HepG2 (cell line): Measurements from ENCODE around the gene PRELP. TPM values are rescaled to one million over a fixed set of nuclear protein-coding genes. Genes with fewer than 3 reads are reported as not detected.

Source experiments
- ATAC-seq: fragments of 200-7000 bp; cut with Tn5 transposase; 3 replicates; pipeline ENCODE4 v1.9.1; 2020; ENCODE audit warnings: mild to moderate bottlenecking, moderate library complexity
- BruUV-seq: library from RNA; stranded (reverse); fragments of 400-500 nt; replicated peaks from 2 replicates; lab custom pipeline; 2021; lab: Mats Ljungman, UMichigan
- CTCF ChIA-PET: fragments of 300-600 bp; formaldehyde crosslinking; extraction: SDS; loops from one replicate; lab custom pipeline; 2021; ENCODE audit warnings: low total read pairs, inconsistent platforms, low intra/inter-chr PET ratio; lab: Yijun Ruan, JAX
- POLR2A ChIA-PET: fragments of 350-600 bp; sonication (Branson Sonifier 250); formaldehyde crosslinking; loops from one replicate; lab custom pipeline; 2020; ENCODE audit warnings: antibody characterized with exemption, inconsistent platforms; lab: Yijun Ruan, JAX
- DNase-seq: peaks from one replicate; pipeline ENCODE4 v3.0.0-alpha.2; 2015; ENCODE audit warnings: low spot score
- FAIRE-seq: peaks from 3 replicates; lab custom pipeline; 2011; peaks lifted over from hg19 to GRCh38; lab: Jason Lieb, UNC
- H2AFZ ChIP-seq: one replicate; pipeline ENCODE4 v1.6.1; 2011; ENCODE audit warnings: low read length, inconsistent platforms
- H3K27ac ChIP-seq: fragments of 300-600 bp; 3 replicates; pipeline ENCODE4 v1.8.0; 2011; ENCODE audit warnings: mixed run types, mild to moderate bottlenecking, mixed read lengths, low read length, inconsistent platforms; ENCODE audit not compliant: insufficient read depth; ENCODE audit errors: extremely low read length
- H3K27me3 ChIP-seq, 2 experiments: fragments of 200-600 bp in 1 of 2; 2 replicates in 1 of 2; 3 replicates in 1 of 2; pipeline versions ENCODE4 v1.6.0 to v1.8.0; 2011; ENCODE audit warnings: low read length in 2 of 2, mild to moderate bottlenecking in 2 of 2, moderate library complexity in 2 of 2, inconsistent platforms in 1 of 2; ENCODE audit not compliant: insufficient read depth in 2 of 2, control insufficient read depth in 1 of 2
- H3K36me3 ChIP-seq, 2 experiments: fragments of 200-600 bp in 1 of 2; replicated peaks in 1 of 2; 2 replicates in 1 of 2; 3 replicates in 1 of 2; pipeline versions ENCODE4 v1.5.1 to v1.8.0; 2011; ENCODE audit warnings: low read length in 2 of 2, inconsistent platforms in 1 of 2; ENCODE audit not compliant: insufficient read depth in 2 of 2, control insufficient read depth in 1 of 2
- H3K4me1 ChIP-seq: 2 replicates; pipeline ENCODE4 v1.5.1; 2012; ENCODE audit warnings: low read length, inconsistent platforms; ENCODE audit not compliant: insufficient read depth
- H3K4me2 ChIP-seq: 2 replicates; pipeline ENCODE4 v1.6.0; 2011; ENCODE audit warnings: low read depth, low read length, inconsistent platforms
- H3K4me3 ChIP-seq, 3 experiments: fragments of 200-600 bp in 1 of 3; sonication (generic), shearing (Covaris generic) in 1 of 3; replicated peaks in 1 of 3; 2 replicates each; pipeline ENCODE4 v1.5.1; 2011 to 2016; ENCODE audit warnings: low read length in 3 of 3, inconsistent platforms in 2 of 3, low read depth in 2 of 3, mild to moderate bottlenecking in 2 of 3, control low read depth in 1 of 3, mixed read lengths in 1 of 3; ENCODE audit not compliant: insufficient read depth in 1 of 3
- H3K79me2 ChIP-seq: one replicate; pipeline ENCODE4 v1.6.1; 2011; ENCODE audit warnings: low read length, inconsistent platforms; ENCODE audit not compliant: insufficient read depth
- H3K9ac ChIP-seq: 2 replicates; pipeline ENCODE4 v1.6.0; 2011; ENCODE audit warnings: mild to moderate bottlenecking, low read depth, low read length, inconsistent platforms; ENCODE audit not compliant: insufficient read depth
- H3K9me3 ChIP-seq: 2 replicates; pipeline ENCODE4 v1.5.1; 2012; ENCODE audit warnings: mild to moderate bottlenecking, low read length
- H4K20me1 ChIP-seq: 2 replicates; pipeline ENCODE4 v1.6.0; 2011; ENCODE audit warnings: inconsistent platforms, mild to moderate bottlenecking, low read length, moderate library complexity; ENCODE audit not compliant: insufficient read depth
- CBX2 ChIP-seq, 2 experiments: fragments of 200-600 bp in 1 of 2; sonication (generic); formaldehyde crosslinking in 1 of 2; IDR thresholded peaks; 2 replicates each; pipeline versions ENCODE4 v1.7.0 to v1.8.1; 2018 to 2022; ENCODE audit warnings: low read depth in 2 of 2, low read length in 1 of 2, mild to moderate bottlenecking in 1 of 2, missing genetic modification reagents in 1 of 2
- CC2D1A ChIP-seq: sonication (generic); formaldehyde crosslinking; IDR thresholded peaks from 2 replicates; pipeline ENCODE4 v1.8.1; 2023; ENCODE audit warnings: mild to moderate bottlenecking, missing genetic modification reagents
- GFI1 ChIP-seq: sonication (generic); formaldehyde crosslinking; IDR thresholded peaks from 2 replicates; pipeline ENCODE4 v1.5.0; 2020; ENCODE audit warnings: missing genetic modification reagents, mild to moderate bottlenecking, borderline replicate concordance
- MIER3 ChIP-seq: IDR thresholded peaks from 2 replicates; pipeline ENCODE4 v1.6.1; 2016; ENCODE audit warnings: missing compliant biosample characterization, borderline replicate concordance
- MYNN ChIP-seq: sonication (generic); formaldehyde crosslinking; IDR thresholded peaks from 2 replicates; pipeline ENCODE4 v1.4.0; 2020; ENCODE audit warnings: mild to moderate bottlenecking, low read depth, missing genetic modification reagents
- NFYC ChIP-seq: IDR thresholded peaks from 2 replicates; pipeline ENCODE4 v1.6.1; 2016; ENCODE audit warnings: missing genetic modification reagents, missing compliant biosample characterization
- STAT5B ChIP-seq: sonication (generic); formaldehyde crosslinking; IDR thresholded peaks from 2 replicates; pipeline ENCODE4 v1.4.0; 2020; ENCODE audit warnings: missing genetic modification reagents
- ZC3H13 ChIP-seq: sonication (generic); formaldehyde crosslinking; IDR thresholded peaks from 2 replicates; pipeline ENCODE4 v1.8.1; 2023; ENCODE audit warnings: mild to moderate bottlenecking, missing genetic modification reagents, moderate library complexity
- ZMAT3 ChIP-seq: sonication (generic); formaldehyde crosslinking; conservative IDR thresholded peaks from 2 replicates; pipeline ENCODE4 v1.7.0; 2021; ENCODE audit warnings: missing genetic modification reagents
- ZNF569 ChIP-seq: sonication (generic); formaldehyde crosslinking; IDR thresholded peaks from 2 replicates; pipeline ENCODE4 v1.5.0; 2020; ENCODE audit warnings: mild to moderate bottlenecking, missing genetic modification reagents, moderate library complexity, borderline replicate concordance
- WGBS: methylation state at CpG from one replicate; pipeline ENCODE4 v1.1.6; 2017; ENCODE audit warnings: low lambda C conversion rate; 5-methylcytosine and 5-hydroxymethylcytosine counted together
- in situ Hi-C: cut with HindIII; loops from 2 replicates; pipeline ENCODE4 v1.10.0; 2017; ENCODE audit warnings: low pct_unique_long_range_greater_than_20kb; ENCODE audit not compliant: extremely low pct_ligation_motif_present
- intact Hi-C: fragments of 100-400 bp; cut with micrococcal nuclease; formaldehyde crosslinking; loops from one replicate; pipeline ENCODE4 v1.10.0; 2022; ENCODE audit not compliant: unreplicated experiment
- polyA plus RNA-seq, 8 experiments: library from polyadenylated mRNA; depleted of rRNA in 3 of 8; stranded (reverse) in 7 of 8; unstranded in 1 of 8; fragments of >200 nt; fragmentation: Illumina TruSeq in 4 of 8; extraction: Trizol in 4 of 8; gene quantifications; 2 replicates each; pipeline versions ENCODE4 v1.2.1 to v1.2.3, GENCODE V29; 2011 to 2016; ENCODE audit warnings: low read depth in 4 of 8, missing spikeins in 1 of 8, mixed read lengths in 1 of 8; ENCODE audit not compliant: insufficient read depth in 1 of 8
- total RNA-seq, 5 experiments: library from RNA; depleted of rRNA; stranded (reverse); fragments of >200 nt; fragmentation: Illumina TruSeq; extraction: Trizol; gene quantifications; 2 replicates each; pipeline ENCODE4 v1.2.3, GENCODE V29; 2016; ENCODE audit warnings: low read depth in 1 of 5
- TF ChIP-seq, protein P1 (sequence below): sonication (generic); formaldehyde crosslinking; IDR thresholded peaks from 2 replicates; pipeline ENCODE4 v1.9.0; 2022; ENCODE audit warnings: low read depth, missing genetic modification reagents
- TF ChIP-seq, protein P2 (sequence below): sonication (generic); formaldehyde crosslinking; IDR thresholded peaks from 2 replicates; pipeline ENCODE4 v1.8.1; 2023; ENCODE audit warnings: missing genetic modification reagents, mild to moderate bottlenecking, borderline replicate concordance
- TF ChIP-seq, protein P3 (sequence below): sonication (generic); formaldehyde crosslinking; IDR thresholded peaks from 2 replicates; pipeline ENCODE4 v1.4.0; 2020; ENCODE audit warnings: missing genetic modification reagents
- TF ChIP-seq, protein P4 (sequence below): sonication (generic); formaldehyde crosslinking; IDR thresholded peaks from 2 replicates; pipeline ENCODE4 v1.8.0; 2022; ENCODE audit warnings: mild to moderate bottlenecking, missing genetic modification reagents, moderate library complexity

Gene PRELP
- total and polyA plus RNA-seq, 2 of the 13 experiments (the other 11 are each of a cell fraction or from before 2014, with no cell fraction given): not detected

DNA sequence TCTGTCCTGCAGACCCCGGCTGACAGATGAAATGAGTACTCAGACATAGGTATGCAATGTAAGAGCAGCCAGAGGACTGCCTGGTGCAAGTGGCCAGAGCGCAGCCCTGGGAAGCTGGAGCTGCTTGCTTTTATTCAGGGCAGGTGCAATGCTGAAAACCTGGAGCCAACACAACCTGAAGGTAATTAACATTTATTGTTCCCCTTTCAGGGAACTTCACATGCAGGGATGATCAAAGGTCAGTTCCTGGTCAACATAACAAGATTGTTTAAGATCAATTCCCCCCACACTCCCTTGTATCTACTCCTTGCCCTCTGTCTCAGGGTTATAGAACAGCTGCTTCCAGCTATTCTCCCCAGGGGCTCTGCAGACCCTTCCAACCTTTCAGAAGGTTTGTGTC, 48.7 kb upstream of the PRELP start:
- no peak overlapping the region for H2AFZ ChIP-seq
- TF ChIP-seq MIER3: no peak
- TF ChIP-seq STAT5B (CRISPR knock-in tag): no peak
- TF ChIP-seq, protein P1, sequence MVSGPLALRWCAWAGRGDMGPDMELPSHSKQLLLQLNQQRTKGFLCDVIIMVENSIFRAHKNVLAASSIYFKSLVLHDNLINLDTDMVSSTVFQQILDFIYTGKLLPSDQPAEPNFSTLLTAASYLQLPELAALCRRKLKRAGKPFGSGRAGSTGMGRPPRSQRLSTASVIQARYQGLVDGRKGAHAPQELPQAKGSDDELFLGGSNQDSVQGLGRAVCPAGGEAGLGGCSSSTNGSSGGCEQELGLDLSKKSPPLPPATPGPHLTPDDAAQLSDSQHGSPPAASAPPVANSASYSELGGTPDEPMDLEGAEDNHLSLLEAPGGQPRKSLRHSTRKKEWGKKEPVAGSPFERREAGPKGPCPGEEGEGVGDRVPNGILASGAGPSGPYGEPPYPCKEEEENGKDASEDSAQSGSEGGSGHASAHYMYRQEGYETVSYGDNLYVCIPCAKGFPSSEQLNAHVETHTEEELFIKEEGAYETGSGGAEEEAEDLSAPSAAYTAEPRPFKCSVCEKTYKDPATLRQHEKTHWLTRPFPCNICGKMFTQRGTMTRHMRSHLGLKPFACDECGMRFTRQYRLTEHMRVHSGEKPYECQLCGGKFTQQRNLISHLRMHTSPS (CRISPR knock-in tag): no peak
- no peak for TF ChIP-seq CC2D1A (CRISPR knock-in tag)
- TF ChIP-seq, all 625 proteins: peak for 0
- CTCF ChIA-PET: no interaction called here
- POLR2A ChIA-PET: no interaction called here
- intact Hi-C loops (no loop called here), in situ Hi-C loops (no loop called here)
- ATAC-seq (no peak), DNase-seq (no peak), FAIRE-seq (no peak)
- Histone ChIP-seq H3K79me2 (no peaks in the 10 kb centered on the region), H3K9me3 (no peaks in the 10 kb centered on the region), H3K4me2 (no peak overlapping the region), H3K4me3 (no peak overlapping the region), H3K9ac (no peak overlapping the region), H3K36me3 (no peaks in the 10 kb centered on the region), H3K27ac (no peak overlapping the region), H3K27me3 (0 out of 5 replicates have a peak, but pooled peaks cover 0 to 4% of the 10 kb centered on the region in 2 experiments), H3K4me1 (peaks cover 5% of the 10 kb centered on the region; the same call in 1 of the 2 replicates), H4K20me1 (no peaks in the 10 kb centered on the region)
- no TSS peak for BruUV-seq
- WGBS: 92% methylated on average over 2 of the region's 2 CpGs

DNA sequence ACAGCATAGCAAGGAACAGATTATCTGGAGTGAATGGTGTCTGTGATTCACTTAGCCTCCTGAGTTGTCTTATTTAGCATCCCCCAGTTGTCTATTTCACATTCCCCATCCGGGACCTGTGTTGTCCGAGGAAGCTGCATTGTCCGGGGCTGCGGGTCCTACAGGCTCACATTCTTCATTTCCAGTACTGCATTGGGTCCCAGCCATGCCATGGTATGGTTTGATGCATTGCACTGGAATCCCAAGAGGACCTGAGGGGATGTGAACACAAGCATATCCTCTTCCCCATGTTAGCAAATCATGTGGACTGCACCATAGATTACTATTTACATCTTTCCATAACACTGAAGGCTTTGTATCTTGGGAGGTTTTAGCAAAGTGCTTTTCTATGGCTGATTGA, 48.2 kb upstream of the PRELP start:
- Histone ChIP-seq H3K4me2 (no peak overlapping the region), H2AFZ (no peak overlapping the region), H3K9ac (no peak overlapping the region), H3K9me3 (no peaks in the 10 kb centered on the region), H3K27me3 (0 out of 5 replicates have a peak, but pooled peaks cover 0 to 4% of the 10 kb centered on the region in 2 experiments), H3K79me2 (no peaks in the 10 kb centered on the region), H3K36me3 (no peaks in the 10 kb centered on the region), H3K4me1 (peaks cover 5% of the 10 kb centered on the region; the same call in 1 of the 2 replicates), H3K4me3 (no peak overlapping the region), H4K20me1 (no peaks in the 10 kb centered on the region), H3K27ac (no peak overlapping the region)
- ChIA-PET CTCF (no interaction called here), POLR2A (no interaction called here)
- ATAC-seq (no peak), DNase-seq (no peak), FAIRE-seq (no peak)
- intact Hi-C loops: no loop called here
- in situ Hi-C loops: no loop called here
- WGBS: 57% methylated on average over 2 of the region's 4 CpGs
- BruUV-seq: no TSS peak
- TF ChIP-seq ZC3H13 (CRISPR knock-in tag) (no peak), NFYC (no peak), ZNF569 (no peak), GFI1 (CRISPR knock-in tag) (no peak), CBX2 (IDR thresholded peaks at IDR 0.05; ENCODE audit: low read depth, low read length) (no peak), CBX2 (CRISPR knock-in tag; IDR thresholded peaks at IDR 0.05; ENCODE audit: low read depth) (no peak), ZMAT3 (CRISPR knock-in tag) (no peak), MYNN (no peak)
- TF ChIP-seq, protein P2, sequence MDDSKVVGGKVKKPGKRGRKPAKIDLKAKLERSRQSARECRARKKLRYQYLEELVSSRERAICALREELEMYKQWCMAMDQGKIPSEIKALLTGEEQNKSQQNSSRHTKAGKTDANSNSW (CRISPR knock-in tag): no peak
- TF ChIP-seq, protein P3, sequence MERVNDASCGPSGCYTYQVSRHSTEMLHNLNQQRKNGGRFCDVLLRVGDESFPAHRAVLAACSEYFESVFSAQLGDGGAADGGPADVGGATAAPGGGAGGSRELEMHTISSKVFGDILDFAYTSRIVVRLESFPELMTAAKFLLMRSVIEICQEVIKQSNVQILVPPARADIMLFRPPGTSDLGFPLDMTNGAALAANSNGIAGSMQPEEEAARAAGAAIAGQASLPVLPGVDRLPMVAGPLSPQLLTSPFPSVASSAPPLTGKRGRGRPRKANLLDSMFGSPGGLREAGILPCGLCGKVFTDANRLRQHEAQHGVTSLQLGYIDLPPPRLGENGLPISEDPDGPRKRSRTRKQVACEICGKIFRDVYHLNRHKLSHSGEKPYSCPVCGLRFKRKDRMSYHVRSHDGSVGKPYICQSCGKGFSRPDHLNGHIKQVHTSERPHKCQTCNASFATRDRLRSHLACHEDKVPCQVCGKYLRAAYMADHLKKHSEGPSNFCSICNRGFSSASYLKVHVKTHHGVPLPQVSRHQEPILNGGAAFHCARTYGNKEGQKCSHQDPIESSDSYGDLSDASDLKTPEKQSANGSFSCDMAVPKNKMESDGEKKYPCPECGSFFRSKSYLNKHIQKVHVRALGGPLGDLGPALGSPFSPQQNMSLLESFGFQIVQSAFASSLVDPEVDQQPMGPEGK (CRISPR knock-in tag): no peak
- TF ChIP-seq, protein P4, sequence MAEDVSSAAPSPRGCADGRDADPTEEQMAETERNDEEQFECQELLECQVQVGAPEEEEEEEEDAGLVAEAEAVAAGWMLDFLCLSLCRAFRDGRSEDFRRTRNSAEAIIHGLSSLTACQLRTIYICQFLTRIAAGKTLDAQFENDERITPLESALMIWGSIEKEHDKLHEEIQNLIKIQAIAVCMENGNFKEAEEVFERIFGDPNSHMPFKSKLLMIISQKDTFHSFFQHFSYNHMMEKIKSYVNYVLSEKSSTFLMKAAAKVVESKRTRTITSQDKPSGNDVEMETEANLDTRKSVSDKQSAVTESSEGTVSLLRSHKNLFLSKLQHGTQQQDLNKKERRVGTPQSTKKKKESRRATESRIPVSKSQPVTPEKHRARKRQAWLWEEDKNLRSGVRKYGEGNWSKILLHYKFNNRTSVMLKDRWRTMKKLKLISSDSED (CRISPR knock-in tag): no peak
